SIG-M5 treated with dmso at 0.1 percent for 504 hours (cell line): ENCODE measurements around the gene HSPH1.
"Not testable (repeated sequence)": the region's sequence is repeated elsewhere in the genome, so short reads cannot be mapped to it uniquely, and the experiment has no call there.

Source experiments
- DNase-seq: peaks from one replicate; lab custom pipeline; 2025; ENCODE audit not compliant: unreplicated experiment; lab: John Stamatoyannopoulos, UW

Gene HSPH1

DNA sequence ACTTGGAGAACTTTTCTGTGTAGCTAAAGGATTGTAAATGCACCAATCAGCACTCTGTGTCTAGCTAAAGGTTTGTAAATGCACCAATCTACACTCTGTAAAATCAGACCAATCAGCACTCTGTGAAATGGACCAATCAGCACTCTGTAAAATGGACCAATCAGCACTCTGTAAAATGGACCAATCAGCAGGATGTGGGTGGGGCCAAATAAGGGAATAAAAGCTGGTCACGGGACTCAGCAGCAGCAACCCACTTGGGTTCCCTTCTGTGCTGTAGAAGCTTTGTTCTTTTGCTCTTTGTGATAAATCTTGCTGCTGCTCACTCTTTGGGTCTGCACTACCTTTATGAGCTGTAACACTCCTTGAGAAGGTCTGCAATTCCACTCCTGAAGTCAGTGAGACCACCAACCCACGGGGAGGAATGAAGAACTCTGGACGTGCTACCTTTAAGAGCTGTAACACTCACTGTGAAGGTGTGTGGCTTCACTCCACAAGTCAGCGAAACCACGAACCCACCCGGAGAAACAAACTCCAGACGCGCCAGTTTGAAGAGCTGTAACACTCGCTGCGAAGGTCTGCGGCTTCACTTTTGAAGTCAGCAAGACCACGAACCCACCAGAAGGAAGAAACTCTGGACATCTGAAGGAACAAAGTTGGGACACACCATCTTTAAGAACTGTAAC lies 16.2 kb upstream of the HSPH1 start:
- DNase-seq = not testable (repeated sequence)

DNA sequence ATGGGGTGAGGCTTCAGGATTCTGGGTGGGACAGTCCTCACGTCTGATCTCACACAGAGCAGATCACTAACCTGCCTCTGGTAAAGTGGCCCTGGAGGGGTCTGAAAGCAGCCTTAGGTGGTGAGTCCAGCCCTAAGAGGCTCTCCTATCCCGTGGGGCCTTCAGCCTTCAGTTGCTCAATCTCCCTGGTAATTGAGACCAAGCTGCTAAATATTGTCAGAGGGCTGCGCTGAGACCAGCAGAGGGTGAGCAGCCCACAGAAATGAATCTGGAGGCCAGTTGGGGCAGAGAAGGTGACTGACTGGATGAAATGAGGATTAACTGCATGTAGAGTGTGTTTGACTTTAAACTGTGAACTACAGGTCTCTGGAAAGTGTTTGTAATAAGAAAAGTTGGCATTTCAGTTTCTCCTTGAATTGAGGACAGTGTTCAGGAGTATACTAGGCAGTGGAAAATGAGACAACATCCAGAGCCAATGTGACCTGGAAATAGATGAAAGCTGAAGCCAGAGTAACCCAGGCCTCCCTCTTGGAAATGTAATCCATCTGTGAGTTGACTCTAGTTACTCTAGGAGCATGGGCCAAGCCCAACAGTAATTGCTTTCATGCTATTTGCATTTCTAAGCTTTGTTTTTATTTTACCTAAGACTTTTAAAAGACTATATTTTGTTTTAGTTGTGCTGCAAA lies 14.3 kb upstream of the HSPH1 start:
- no peak for DNase-seq

DNA sequence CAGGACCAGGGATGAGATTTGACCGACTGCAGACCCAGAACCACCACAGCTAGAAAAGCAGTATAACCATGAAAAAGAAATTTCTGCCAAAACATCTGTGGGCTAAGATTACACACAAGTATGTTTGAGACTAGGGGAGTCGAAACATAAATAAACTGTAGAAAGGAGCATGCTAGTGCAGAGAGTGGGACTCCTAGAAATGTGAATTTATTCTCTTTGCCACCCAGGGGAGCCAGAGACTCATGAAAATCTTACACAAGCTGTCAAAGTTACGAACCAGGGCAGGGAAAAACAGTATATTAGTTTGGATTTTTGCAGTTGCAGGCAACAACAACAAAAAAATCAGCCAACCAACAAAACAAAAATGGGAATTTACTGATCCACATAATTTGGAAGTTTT lies 12.3 kb upstream of the HSPH1 start:
- no peak for DNase-seq

DNA sequence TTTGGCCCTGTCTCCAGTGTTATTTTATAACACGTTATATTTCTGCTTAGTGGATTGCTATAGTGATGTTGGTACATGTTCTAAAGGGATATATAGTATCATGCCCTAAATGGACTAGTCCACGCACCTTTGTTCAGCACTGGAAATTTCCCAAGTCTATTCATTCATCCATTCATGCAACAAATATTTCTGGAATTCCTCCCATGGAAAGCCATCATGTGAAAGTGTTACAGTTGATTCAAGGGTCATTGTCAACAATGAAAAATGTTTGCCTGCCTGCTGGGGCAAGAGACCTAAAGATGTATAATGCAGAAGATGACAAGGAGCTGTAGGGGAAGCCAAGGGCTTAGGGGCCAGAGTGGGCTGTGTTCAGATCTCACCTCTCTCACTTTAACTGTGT lies 10.8 kb upstream of the HSPH1 start:
- no peak for DNase-seq

DNA sequence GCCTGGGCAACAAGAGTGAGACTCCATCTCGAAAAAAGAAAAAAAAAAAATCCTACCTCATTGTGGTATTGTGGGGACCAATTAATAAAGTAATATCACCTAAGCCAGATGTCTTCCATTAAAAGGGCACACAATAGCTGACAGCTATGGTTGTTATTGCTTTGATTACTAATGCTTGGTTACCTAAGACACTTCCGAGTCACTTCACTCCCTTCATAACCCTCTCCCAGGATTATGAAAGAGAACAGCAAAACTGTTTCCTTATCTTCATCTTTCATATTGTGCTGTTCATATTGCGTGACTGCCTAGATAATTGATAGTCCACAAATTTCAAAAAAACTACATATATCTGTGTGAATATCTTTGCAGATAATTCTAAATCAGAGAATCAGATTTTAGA lies 10.3 kb upstream of the HSPH1 start:
- no peak for DNase-seq

DNA sequence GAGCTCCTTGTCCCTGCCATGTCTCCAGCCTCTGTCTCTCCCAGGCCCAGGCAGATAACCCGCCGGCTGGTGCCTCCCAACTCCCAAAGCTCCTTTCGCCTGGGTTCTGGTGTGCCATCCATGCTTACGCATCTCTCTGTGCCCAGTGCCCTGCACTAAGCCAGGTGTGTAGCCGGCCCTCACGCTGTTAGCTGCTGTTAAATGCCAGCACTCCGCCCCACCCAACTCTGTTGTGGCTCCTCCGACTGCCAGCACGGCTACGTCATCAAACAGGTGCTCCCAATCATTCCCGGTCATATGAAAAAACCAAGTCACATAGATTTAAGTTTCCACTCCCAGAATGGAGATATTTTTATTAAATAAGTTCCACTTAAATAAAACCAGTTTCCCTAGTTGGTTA lies 7.0 kb upstream of the HSPH1 start:
- DNase-seq = no peak

DNA sequence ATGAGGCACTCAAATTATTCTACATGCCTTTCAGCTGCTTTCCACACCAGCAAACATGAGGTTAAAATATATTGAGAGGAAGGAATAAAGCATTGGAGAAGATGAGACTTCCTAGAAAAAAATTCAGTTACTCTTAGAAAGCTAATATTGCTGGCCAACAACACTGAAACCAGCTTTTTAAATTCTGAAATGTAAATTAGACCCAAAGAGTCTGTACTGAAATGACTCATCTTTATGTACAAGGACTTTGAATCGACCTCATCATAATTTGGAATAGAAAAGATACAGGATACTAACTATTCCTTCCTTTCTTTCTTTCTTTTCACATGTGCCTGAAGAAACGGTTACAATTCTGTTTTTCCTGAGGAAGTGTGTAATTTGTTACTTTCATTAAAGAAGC lies 6.5 kb upstream of the HSPH1 start:
- no peak for DNase-seq

DNA sequence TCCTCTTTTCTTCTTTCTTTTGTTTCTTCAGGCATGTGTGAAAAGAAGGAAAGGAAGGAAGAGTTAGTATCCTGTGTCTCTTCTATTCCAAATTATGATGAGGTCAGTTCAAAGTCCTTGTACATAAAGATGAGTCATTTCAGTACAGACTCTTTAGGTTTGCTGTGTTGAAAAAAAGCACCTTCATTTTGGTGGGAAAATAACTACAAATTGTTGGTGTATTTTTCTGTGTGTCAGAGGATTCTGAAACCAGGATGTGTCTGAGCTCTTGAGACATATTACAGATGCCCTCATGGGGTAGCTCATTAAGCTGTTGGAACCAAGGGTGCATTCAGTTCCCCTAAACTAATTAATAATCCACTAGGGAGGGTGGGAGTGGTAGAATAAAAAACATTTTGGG lies 5.8 kb upstream of the HSPH1 start:
- no peak for DNase-seq

DNA sequence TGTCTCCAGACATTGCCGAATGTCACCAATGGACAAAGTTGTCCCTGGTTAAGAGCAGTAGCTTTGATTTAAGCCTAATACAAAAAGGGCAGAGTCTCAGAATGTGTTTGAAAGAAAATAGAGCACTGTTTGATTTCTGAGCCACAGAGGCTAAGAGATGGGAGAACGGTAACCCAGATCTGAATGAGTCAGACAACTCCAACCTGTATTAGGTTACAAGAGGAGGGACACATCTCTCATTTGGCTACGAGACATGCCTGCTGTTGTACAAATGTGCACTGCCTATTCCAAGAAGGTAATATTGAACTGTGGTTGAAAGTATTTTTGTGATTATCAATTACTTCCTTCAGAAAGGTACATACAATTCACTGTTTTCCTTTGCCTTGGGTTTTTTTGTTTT lies 4.9 kb upstream of the HSPH1 start:
- DNase-seq = no peak

DNA sequence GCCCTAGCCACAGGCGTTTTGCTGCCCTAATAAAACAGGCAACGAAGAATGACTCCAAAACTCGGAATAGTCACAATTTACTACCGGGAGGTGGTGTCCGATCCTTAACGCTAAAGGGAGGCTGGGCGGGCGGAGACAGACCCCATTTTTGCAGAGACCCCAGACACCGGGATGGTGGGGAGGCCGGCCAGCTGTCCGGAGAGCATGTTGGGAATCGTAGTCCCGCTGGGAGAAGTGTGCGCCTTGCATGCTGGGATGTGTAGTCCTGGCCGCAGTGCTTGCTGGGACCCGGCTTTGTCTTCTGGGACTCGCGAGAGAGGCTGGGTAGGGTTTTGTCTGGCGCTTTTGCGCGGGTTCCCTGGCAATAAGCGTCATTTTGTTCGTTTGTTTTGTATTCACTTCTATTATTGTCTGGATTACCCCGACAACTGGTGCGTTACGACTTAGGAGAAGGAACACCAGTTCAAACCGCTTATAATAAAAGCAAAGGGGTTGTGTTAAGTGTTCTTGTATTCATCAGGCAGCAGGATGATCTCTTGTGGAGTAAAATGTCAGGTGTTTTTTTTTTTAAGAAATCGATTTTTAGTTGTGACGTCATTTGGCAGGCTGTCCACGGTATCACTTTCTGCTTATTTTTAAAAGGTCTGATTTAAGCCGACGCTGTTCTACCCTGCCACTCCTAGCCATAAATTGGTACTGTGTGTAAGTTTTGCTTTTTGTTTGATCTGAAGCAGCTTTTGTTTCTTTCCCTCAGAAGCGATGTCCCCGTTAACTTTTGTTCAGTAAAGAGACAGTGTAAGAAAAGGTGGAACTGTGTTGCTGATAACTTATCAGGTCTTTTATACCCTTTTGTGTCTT lies 676 bp upstream of the HSPH1 start:
- peak; percentile 99 for DNase-seq

DNA sequence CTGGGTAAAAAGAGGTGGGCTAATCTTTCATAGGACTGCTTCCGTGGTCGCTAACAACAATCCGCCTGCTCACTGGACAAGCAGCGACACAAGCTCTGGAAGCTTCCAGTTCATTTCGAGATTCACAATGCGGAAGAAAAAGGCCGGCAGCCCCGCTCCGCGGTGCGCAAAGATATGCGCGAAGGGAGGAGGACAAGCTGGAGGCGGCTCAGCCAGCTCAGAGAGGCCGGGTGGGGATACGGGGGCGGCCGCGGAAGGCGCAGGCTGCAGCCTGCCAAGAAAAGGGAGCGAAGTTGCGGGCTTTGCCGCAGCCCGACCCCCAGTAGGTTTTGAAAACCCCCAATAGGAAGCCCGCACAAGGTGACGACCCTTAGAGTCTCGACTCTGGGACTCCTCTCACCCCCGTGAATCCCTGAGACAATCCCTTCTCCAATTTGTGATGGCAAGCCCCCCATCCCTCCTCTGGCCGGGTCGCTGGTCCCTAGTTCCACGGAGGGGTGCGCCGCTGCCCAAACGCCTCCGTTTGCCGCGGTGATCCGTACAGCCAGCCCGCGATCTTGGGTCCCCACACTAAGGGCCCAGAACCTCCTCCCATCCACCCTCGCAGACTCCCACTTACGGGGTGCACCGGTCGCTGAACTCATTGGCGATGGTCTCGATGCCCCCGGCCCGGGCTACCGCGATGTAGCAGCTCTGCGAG lies 697 bp downstream of the HSPH1 start:
- peak; percentile 77 for DNase-seq

DNA sequence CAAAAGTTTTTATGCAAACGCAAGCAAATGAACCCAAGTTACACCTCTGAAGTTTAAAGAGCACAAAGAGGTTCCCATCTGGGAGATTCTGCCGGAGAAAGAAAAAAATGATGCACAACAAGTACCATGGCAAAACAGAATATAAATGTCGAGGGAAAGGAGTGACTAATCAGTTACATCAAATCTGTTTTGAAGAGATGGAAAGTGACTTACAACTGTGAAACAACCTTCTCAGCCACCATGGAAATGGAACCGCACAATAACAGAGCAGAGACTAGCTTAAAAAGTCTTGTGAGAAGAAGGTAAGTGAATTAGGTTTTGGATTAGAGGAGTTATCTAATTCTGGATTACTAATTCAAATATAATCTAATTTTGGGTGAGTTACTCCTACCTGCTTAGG lies 2.4 kb downstream of the HSPH1 start:
- no peak for DNase-seq

DNA sequence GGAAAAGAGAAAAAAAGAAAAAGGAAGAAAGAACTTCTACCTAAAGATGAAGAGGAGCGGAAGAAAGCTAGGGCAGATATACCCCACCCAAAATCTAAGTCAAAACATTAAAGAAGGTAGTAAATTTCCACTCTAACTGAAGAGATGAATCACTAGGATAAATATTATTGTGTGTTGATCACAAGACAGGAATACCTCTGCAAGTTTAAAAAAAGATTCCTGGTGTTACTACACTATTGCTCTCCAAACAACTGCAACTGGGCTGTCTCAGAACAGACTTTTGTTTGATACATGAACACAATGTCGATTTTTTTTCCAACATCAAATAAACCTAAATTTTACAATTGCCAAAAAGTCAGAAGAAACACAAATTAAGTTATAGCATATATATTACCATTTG lies 6.8 kb downstream of the HSPH1 start:
- no peak for DNase-seq

DNA sequence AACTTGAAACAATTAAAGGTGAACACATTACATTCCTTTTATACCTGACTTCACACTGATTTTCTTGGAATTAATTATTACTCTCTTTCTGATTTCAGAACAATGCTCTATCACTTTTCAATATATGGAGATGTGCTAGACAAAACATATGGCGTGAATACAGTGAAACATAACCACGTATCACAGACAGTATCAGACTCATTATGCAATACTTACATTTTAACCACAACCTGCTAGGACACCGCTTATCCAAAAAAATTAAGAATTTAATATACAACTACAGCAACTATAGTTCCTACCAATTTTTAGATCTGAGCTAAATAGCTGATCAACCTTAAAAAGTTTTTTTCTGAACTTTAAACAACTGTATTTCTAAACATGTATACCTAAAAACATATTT lies 9.9 kb downstream of the HSPH1 start:
- DNase-seq = no peak

DNA sequence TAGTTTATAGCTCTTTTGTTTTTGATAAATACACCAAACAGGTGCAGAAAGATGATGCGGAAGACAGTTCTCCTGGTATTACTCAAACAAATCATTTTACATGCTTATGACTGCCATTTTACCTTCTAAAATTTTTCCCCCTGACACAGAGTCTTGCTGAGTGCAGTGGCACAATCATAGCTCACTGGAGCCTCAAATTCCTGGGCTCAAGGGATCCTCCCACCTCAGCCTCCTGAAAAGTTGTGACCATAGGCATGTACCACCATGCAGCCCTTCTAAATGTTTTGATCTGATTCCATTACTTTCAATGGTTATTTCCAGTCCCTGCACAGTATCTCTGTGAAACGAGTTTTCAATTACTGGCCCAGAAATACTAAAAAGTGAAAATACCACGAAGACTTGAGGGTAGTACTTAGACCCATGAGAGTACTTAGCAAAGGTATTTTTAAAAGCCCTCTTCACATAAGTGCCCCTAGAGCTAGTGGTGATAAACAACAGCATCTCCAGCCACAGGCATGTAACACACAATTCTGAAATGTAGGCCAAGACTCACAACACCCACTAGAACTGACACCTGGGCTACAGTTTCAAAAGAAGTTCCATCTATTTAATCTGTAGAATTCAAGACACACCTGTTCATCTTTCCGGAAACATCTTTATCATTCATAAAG lies 11.3 kb downstream of the HSPH1 start:
- no peak for DNase-seq

DNA sequence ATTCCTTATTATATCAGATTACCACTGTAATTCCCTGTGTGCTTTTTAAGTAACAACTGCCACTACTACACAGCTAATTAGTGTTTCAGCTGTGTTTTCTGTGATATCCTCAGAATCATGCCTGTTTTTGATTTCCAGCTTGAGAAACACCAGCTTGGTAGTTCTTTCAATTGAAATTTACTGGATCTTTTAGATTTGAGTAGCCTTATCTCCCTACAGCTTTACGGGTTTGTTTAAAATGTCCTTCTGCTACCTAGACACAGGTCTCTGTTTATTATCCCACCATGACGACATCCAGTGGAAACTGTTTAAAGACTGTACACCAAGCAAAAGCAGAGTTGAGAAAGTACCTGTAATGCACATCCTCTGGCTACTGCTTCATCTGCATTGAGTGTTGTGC lies 12.1 kb downstream of the HSPH1 start:
- no peak for DNase-seq

DNA sequence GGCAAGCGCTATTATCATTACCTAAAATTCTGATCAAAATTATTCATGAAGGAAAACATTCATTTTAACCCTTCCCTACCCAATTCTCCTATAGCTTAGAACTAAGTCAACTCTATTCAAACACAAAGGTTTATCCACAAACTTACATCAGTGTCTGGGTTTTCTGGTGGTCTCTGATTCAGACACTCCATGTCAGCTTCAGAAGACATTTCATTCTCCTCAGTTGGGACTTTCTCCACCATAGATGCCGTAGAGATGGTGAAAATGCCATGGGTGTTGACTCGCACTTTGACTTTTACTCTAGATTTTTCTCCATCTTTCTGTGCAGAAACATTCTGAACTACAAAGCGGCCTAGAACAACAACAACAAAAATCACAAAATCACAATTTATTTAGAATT lies 16.3 kb downstream of the HSPH1 start:
- DNase-seq = no peak

DNA sequence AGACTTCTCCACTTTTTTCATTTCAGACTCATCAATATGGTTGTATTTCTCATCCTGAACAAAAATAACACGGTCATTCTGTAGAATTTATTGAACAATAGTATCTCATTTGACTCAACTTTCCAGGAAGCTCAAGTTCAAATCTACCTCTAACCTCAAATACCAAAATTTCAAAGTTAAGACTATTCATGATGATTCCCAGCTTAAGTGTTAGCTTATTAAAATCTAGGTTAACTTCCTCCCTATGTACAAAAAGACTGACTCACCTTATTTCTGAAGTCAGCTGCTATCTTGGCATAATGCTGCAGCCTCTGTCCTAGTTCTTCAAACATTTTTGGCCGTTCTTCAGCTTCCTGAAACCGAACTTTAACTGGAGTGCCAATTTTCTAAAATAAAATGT lies 23.2 kb downstream of the HSPH1 start:
- no peak for DNase-seq

DNA sequence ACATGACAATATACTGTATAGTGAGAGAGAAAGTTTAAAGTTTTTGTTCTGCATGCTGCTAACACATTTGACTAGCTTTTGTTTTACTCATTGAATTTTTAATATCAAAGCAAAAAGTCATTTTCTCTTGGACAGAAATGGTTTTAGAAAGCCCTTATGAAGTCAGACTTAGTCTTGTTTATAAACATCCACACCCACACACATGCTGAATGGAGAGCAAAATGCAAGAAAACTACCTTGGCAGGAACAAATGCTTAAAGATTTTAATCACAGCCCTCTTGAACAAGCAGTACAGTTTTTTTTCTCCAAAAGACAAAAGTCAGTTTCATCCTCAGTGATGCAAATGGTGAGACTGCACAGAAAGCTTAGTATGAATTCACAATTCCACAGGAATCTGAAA lies 25.0 kb downstream of the HSPH1 start:
- DNase-seq = no peak

DNA sequence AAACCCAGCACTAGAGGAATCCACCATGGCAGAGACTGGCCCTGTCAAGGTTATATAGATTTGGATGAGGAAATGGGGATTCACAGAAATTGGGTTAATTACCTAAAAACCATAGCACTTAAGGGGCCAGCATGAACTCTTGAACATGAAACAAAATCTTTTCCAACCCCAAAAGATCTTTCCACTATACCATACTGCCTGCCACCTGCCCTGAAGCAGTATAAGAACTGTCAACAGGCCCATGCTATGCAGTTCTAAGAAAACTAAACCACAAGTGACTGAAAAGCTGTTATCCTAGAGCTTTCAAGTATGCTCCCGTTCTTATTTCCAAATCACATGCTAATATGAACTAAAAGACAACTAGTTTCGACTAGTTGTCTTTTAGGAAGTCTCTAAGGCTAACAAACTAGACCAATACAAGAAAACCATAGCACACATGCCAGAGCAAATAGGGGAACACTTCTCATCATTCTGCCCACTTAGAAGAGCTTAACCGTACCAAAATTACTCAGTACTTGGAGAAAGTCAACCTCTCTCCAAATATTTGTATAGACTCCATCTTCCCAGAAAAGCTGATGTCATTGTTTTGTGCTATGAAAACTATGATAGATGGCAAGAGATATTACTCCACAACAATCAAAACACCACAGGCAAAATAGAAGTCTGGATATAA lies 27.5 kb downstream of the HSPH1 start:
- no peak for DNase-seq
